H1 (cell line): ENCODE measurements around the gene CEP170. TPM values are rescaled to one million over a fixed set of nuclear protein-coding genes. Genes with fewer than 3 reads are reported as not detected.
"Not testable (repeated sequence)": the region's sequence is repeated elsewhere in the genome, so short reads cannot be mapped to it uniquely, and the experiment has no call there.

Source experiments
- CTCF ChIA-PET: fragments of 300-600 bp; sonication (Branson Sonifier 250); formaldehyde crosslinking; loops from one replicate; lab custom pipeline; 2021; ENCODE audit not compliant: partially characterized antibody; lab: Charles Lee
- POLR2A ChIA-PET: fragments of 300-600 bp; sonication (Branson Sonifier 250); formaldehyde crosslinking; loops from one replicate; lab custom pipeline; 2021; ENCODE audit warnings: inconsistent platforms; ENCODE audit not compliant: partially characterized antibody; lab: Charles Lee
- DNase-seq, 2 experiments: peaks; one replicate each; pipeline versions ENCODE4 v3.0.0 to v3.0.0-alpha.2; 2010 to 2022; ENCODE audit warnings: low spot score in 2 of 2, low read depth in 1 of 2, mixed read lengths in 1 of 2
- FAIRE-seq: peaks from 2 replicates; lab custom pipeline; 2011; peaks lifted over from hg19 to GRCh38; lab: Jason Lieb, UNC
- H2AFZ ChIP-seq: 2 replicates; pipeline ENCODE4 v1.8.1; 2012; ENCODE audit warnings: low read length, inconsistent platforms
- H2AK5ac ChIP-seq: 2 replicates; pipeline ENCODE4 v1.6.1; 2013; ENCODE audit warnings: low read depth, low read length
- H2BK120ac ChIP-seq: replicated peaks from 2 replicates; pipeline ENCODE3; 2013; ENCODE audit warnings: low read depth, low read length, inconsistent platforms
- H2BK12ac ChIP-seq: 2 replicates; pipeline ENCODE4 v1.6.1; 2013; ENCODE audit warnings: low read depth, low read length
- H2BK15ac ChIP-seq: 2 replicates; pipeline ENCODE4 v1.6.1; 2013; ENCODE audit warnings: low read length
- H2BK20ac ChIP-seq: 2 replicates; pipeline ENCODE4 v1.6.1; 2013; ENCODE audit warnings: low read length
- H2BK5ac ChIP-seq: 2 replicates; pipeline ENCODE4 v1.6.1; 2013; ENCODE audit warnings: low read depth, low read length
- H3K14ac ChIP-seq: 2 replicates; pipeline ENCODE4 v1.6.1; 2013; ENCODE audit warnings: inconsistent platforms; ENCODE audit not compliant: insufficient read length
- H3K18ac ChIP-seq: 2 replicates; pipeline ENCODE4 v1.6.1; 2013; ENCODE audit warnings: low read length; ENCODE audit errors: extremely low read depth
- H3K23ac ChIP-seq: 2 replicates; pipeline ENCODE4 v1.6.1; 2013; ENCODE audit warnings: inconsistent platforms; ENCODE audit not compliant: insufficient read length
- H3K23me2 ChIP-seq: 2 replicates; pipeline ENCODE4 v1.6.1; 2013; ENCODE audit warnings: low read depth, low read length
- H3K27ac ChIP-seq: 2 replicates; pipeline ENCODE4 v1.6.1; 2011; ENCODE audit warnings: low read depth, low read length, inconsistent platforms
- H3K27me3 ChIP-seq, 4 experiments: replicated peaks in 1 of 4; 1 replicate in 1 of 4; 2 replicates in 3 of 4; pipeline versions ENCODE4 v1.6.1 to v1.8.1; 2011 to 2013; ENCODE audit warnings: low read length in 3 of 4, mild to moderate bottlenecking in 3 of 4, inconsistent platforms in 2 of 4, mixed read lengths in 2 of 4, moderate library complexity in 1 of 4; ENCODE audit not compliant: control insufficient read depth in 3 of 4, insufficient read depth in 3 of 4; ENCODE audit errors: extremely low read depth in 1 of 4
- H3K36me3 ChIP-seq, 4 experiments: 2 replicates each; pipeline versions ENCODE4 v1.6.1 to v1.8.1; 2011 to 2013; ENCODE audit warnings: mild to moderate bottlenecking in 4 of 4, low read length in 3 of 4, moderate library complexity in 2 of 4, control low read depth in 1 of 4, inconsistent platforms in 1 of 4; ENCODE audit not compliant: insufficient read depth in 4 of 4, control insufficient read depth in 2 of 4
- H3K4ac ChIP-seq: replicated peaks from 2 replicates; pipeline ENCODE3; 2013; ENCODE audit warnings: low read length, low read depth, mixed read lengths, inconsistent platforms; ENCODE audit not compliant: insufficient read length
- H3K4me1 ChIP-seq, 4 experiments: replicated peaks in 1 of 4; 1 replicate in 1 of 4; 2 replicates in 3 of 4; pipeline versions ENCODE4 v1.6.1 to v1.8.1; 2011 to 2013; ENCODE audit warnings: low read length in 3 of 4, inconsistent platforms in 2 of 4, mixed read lengths in 1 of 4; ENCODE audit not compliant: insufficient read depth in 4 of 4, control insufficient read depth in 3 of 4
- H3K4me2 ChIP-seq, 2 experiments: 2 replicates each; pipeline versions ENCODE4 v1.6.1 to v1.8.1; 2011 to 2013; ENCODE audit warnings: low read depth in 2 of 2, low read length in 2 of 2, control low read depth in 1 of 2, inconsistent platforms in 1 of 2, mild to moderate bottlenecking in 1 of 2; ENCODE audit not compliant: insufficient read depth in 1 of 2
- H3K4me3 ChIP-seq, 4 experiments: fragments of 200-600, 300-600 bp in 1 of 4; sonication (generic), shearing (Covaris generic), sonication (Bioruptor Twin) in 1 of 4; 2 replicates each; pipeline versions ENCODE4 v1.5.1 to v1.8.1; 2011 to 2016; ENCODE audit warnings: low read length in 4 of 4, low read depth in 3 of 4, control low read depth in 2 of 4, inconsistent platforms in 2 of 4, mild to moderate bottlenecking in 2 of 4, mixed read lengths in 1 of 4, moderate library complexity in 1 of 4; ENCODE audit not compliant: insufficient read depth in 2 of 4; ENCODE audit errors: extremely low read depth in 1 of 4
- H3K56ac ChIP-seq: replicated peaks from 2 replicates; pipeline ENCODE3; 2013; ENCODE audit warnings: low read depth, mild to moderate bottlenecking, mixed read lengths, low read length, inconsistent platforms; ENCODE audit not compliant: insufficient read length
- H3K79me1 ChIP-seq: 2 replicates; pipeline ENCODE4 v1.6.1; 2013; ENCODE audit warnings: low read depth, low read length, control low read depth
- H3K79me2 ChIP-seq, 2 experiments: 2 replicates each; pipeline versions ENCODE4 v1.6.1 to v1.8.1; 2012 to 2013; ENCODE audit warnings: low read length in 2 of 2, mild to moderate bottlenecking in 2 of 2, inconsistent platforms in 1 of 2; ENCODE audit not compliant: insufficient read depth in 2 of 2, control insufficient read depth in 1 of 2
- H3K9ac ChIP-seq, 4 experiments: replicated peaks in 1 of 4; 1 replicate in 1 of 4; 2 replicates in 3 of 4; pipeline versions ENCODE4 v1.6.1 to v1.8.1; 2011 to 2013; ENCODE audit warnings: low read depth in 3 of 4, low read length in 3 of 4, control low read depth in 2 of 4, mild to moderate bottlenecking in 2 of 4, moderate library complexity in 2 of 4, inconsistent platforms in 1 of 4; ENCODE audit errors: extremely low read depth in 1 of 4
- H3K9me3 ChIP-seq, 2 experiments: 2 replicates each; pipeline versions ENCODE4 v1.6.1 to v1.8.1; 2012 to 2013; ENCODE audit warnings: mild to moderate bottlenecking in 2 of 2, moderate library complexity in 2 of 2, control low read depth in 1 of 2, inconsistent platforms in 1 of 2, low read depth in 1 of 2, low read length in 1 of 2, mixed read lengths in 1 of 2; ENCODE audit not compliant: insufficient read depth in 2 of 2
- H4K20me1 ChIP-seq, 2 experiments: replicated peaks in 1 of 2; 2 replicates each; pipeline versions ENCODE3 to v1.8.1; 2011 to 2013; ENCODE audit warnings: inconsistent platforms in 2 of 2, low read length in 2 of 2, mild to moderate bottlenecking in 1 of 2; ENCODE audit not compliant: insufficient read depth in 2 of 2, control insufficient read depth in 1 of 2
- H4K5ac ChIP-seq: 2 replicates; pipeline ENCODE4 v1.6.1; 2013; ENCODE audit warnings: low read length, low read depth, mixed read lengths, inconsistent platforms; ENCODE audit not compliant: insufficient read length
- H4K8ac ChIP-seq: 2 replicates; pipeline ENCODE4 v1.8.0; 2013; ENCODE audit warnings: mild to moderate bottlenecking, moderate library complexity, low read length, inconsistent platforms; ENCODE audit not compliant: insufficient read depth; ENCODE audit errors: extremely low read depth
- H4K91ac ChIP-seq: replicated peaks from 2 replicates; pipeline ENCODE3; 2013; ENCODE audit warnings: low read length, mixed read lengths, inconsistent platforms; ENCODE audit not compliant: insufficient read length
- WGBS, 2 experiments: shearing (Covaris generic) in 1 of 2; methylation state at CpG; one replicate each; pipeline versions ENCODE4 v1.1.6 to v1.1.7; 2013 to 2015; ENCODE audit warnings: low lambda C conversion rate in 2 of 2, mixed read lengths in 2 of 2, inconsistent platforms in 1 of 2, low coverage in 1 of 2, missing lambda C conversion rate in 1 of 2; ENCODE audit not compliant: insufficient replicate concordance in 2 of 2, insufficient coverage in 1 of 2, insufficient read length in 1 of 2; ENCODE audit errors: extremely low coverage in 1 of 2, missing lambda C conversion rate in 1 of 2; 5-methylcytosine and 5-hydroxymethylcytosine counted together
- polyA plus RNA-seq, 7 experiments: library from polyadenylated mRNA; depleted of rRNA in 3 of 7; stranded (reverse) in 5 of 7; unstranded in 2 of 7; fragments of >200 nt in 5 of 7; fragments of 200-250 nt in 2 of 7; gene quantifications; 1 replicate in 5 of 7; 2 replicates in 1 of 7; 4 replicates in 1 of 7; pipeline versions ENCODE4 v1.2.1 to v1.2.3, GENCODE V29; 2011 to 2013; ENCODE audit warnings: missing spikeins in 2 of 7, mixed read lengths in 2 of 7
- total RNA-seq: library from RNA; stranded (reverse); fragmentation: NEBNext Ultra II Directional; extraction: Animal tissue kit (Norgen Biotek cat#: 25700); gene quantifications from 2 replicates; pipeline ENCODE4 v1.2.1, GENCODE V29; 2021

CEP170 gene
- total and polyA plus RNA-seq, 2 of the 8 experiments (the other 6 are each of a cell fraction or from before 2014, with no cell fraction given), result 33.1 to 97.2 TPM

DNA sequence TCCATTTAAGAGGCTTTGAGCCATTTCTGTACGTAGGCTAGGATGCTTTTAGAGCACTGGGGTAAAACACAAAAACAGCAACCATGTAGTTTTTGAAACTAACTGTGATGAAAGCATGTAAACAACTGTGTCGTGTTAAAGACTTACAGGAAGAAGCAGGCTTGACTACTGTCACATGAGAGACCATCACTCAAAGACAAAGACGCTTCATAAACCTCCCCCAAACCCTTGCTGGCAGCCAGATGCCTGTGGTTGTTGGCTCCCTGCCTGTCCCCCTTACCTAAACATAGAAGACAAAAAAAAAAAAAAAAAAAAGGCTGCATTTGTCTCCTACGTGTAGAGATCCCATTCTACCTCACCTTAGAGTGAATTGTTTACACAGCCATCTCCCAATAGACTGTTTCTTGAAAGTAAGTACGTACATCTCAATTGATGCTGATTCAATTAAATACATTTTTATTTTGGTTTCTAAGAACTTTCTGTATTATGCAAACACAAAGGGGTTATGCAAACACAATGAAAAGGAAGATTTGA lies 132.1 kb downstream of the CEP170 start:
- H3K4me2 ChIP-seq, H3K79me2 ChIP-seq, FAIRE-seq, H3K18ac ChIP-seq, POLR2A ChIA-PET, H4K5ac ChIP-seq, H2BK12ac ChIP-seq, H3K14ac ChIP-seq, H3K23me2 ChIP-seq, H3K9me3 ChIP-seq, CTCF ChIA-PET, H4K8ac ChIP-seq, H3K4me3 ChIP-seq, H3K4ac ChIP-seq, DNase-seq, H3K9ac ChIP-seq, H3K27ac ChIP-seq, H2AK5ac ChIP-seq, H3K36me3 ChIP-seq, H4K91ac ChIP-seq, H2BK120ac ChIP-seq, H3K27me3 ChIP-seq, H3K79me1 ChIP-seq, H3K56ac ChIP-seq, H2BK5ac ChIP-seq, H2BK15ac ChIP-seq, H4K20me1 ChIP-seq, H2AFZ ChIP-seq, H3K23ac ChIP-seq, H3K4me1 ChIP-seq, H2BK20ac ChIP-seq: not testable (repeated sequence)
- WGBS, 2 experiments, result 79% methylated on average over 5 of the region's 5 CpGs; no CpG with 5 or more reads in 1 of the 2 experiments

DNA sequence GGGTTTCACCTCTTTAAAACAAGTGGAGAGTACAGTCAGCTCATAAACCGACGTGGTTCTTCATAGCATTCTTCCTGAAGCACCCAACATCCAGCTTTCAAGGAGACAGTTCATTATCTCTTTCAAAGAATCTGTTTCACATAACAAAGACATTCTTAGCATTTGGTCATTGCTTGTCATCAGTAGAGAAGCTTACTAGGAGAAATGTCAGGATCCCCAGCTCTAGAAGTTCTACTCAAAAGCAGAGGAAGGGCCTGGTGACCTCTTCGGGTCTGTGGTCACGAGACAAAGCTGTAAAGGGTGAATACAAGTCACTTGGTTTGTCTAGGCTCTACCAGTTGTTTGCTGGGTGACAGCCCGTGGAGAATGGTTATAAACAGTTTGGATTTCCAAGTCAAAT lies 133.1 kb downstream of the CEP170 start:
- H3K79me2 ChIP-seq, H2AFZ ChIP-seq, H3K36me3 ChIP-seq, H2BK15ac ChIP-seq, DNase-seq, H3K4me2 ChIP-seq, H3K18ac ChIP-seq, H4K5ac ChIP-seq, H3K4me1 ChIP-seq, H3K4ac ChIP-seq, CTCF ChIA-PET, H2BK5ac ChIP-seq, H2AK5ac ChIP-seq, H2BK12ac ChIP-seq, H2BK120ac ChIP-seq, H3K27ac ChIP-seq, H3K79me1 ChIP-seq, H3K9me3 ChIP-seq, H3K9ac ChIP-seq, H4K91ac ChIP-seq, POLR2A ChIA-PET, H3K23me2 ChIP-seq, H3K4me3 ChIP-seq, H3K56ac ChIP-seq, FAIRE-seq, H2BK20ac ChIP-seq, H3K27me3 ChIP-seq, H4K20me1 ChIP-seq, H3K23ac ChIP-seq, H3K14ac ChIP-seq, H4K8ac ChIP-seq: not testable (repeated sequence)
- 93% methylated on average over 3 of the region's 5 CpGs; no CpG with 5 or more reads in 1 of the 2 experiments for WGBS, 2 experiments
